Fibroblast of skin of back (primary cell): ENCODE data around the gene TRIM45.
"Not testable (repeated sequence)": the region's sequence is repeated elsewhere in the genome, so short reads cannot be mapped to it uniquely, and the experiment has no call there.

Experiments
- DNase-seq: peaks from one replicate; pipeline ENCODE4 v3.0.0-alpha.2; 2013

Gene TRIM45

DNA sequence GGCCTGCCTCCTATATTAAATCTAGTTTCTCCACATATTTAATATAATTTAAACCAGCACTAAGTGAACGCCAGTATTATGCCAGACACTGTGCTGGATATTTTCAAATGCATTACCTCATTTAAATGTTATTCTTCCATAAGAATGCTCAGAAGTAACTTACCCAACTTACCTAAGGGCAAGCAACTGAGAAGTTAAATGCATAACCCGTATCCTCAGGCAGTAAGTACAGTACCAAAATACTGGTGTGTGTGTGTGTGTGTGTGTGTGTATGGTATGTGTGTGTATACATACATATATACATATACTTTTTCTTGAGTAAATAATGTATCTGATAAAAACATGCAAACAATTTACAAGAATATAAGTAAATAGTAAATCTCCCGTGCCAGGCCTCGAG lies 9.0 kb upstream of the TRIM45 start:
- no peak for DNase-seq

- DNase-seq, result peak; percentile 57
These were observed 7.0 kb upstream of the TRIM45 start for GRCh38 chr1:117128323-117129079.

DNA sequence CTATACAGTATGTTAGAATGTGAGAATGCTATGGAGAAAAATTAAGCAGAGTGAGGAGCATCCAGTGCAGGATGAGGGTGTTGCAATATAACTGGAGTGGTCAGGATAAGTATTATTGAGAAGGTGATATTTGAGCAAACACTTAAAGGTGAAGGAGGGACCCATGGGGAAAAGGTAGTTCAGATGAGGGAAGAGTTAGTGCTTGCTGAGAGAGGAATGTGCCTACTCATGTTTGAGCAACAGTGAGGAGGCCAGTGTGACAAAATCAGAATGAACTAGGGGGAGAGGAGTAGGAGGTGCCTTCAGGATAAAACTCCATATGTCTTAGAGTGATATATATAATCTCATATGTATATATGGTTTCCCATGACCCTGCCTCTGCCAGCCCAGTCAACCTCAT lies 6.2 kb upstream of the TRIM45 start:
- no peak for DNase-seq

DNA sequence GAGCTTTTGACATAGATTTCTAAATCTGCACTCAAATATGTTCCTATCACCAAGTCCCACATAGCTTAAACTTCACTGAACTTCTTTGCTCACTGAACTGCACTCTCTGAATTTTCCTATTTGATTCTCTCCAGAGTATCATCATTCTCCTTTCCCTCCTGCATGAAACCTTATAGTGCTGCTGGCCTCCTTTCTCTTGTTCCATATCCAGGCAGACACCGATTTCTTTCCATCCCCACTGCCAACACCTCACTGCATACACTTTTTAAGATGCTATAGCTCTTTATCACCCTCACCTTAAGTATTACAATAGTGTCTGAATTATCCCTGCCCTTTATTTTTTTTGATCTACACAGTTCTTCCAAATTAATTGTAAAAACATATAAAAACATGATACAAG lies 3.1 kb upstream of the TRIM45 start:
- DNase-seq, result no peak

DNA sequence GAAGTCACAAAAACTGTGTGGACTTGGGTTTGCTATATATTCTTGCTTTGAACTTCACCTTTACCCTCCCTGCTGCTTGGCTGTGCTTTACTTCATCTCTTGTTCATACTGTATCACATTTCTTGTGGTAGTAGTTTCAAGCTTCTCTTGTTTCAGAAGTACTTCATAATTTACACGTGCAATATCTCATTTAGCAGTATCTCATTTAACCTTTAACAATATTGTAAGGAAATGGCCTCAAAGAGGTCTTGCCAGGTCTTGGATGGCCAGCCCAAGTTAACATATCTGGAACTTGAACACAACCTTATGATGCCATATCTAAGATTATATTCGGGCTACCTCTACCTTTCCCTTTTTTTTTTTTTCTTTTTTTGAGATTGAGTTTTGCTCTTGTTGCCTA lies 1.7 kb upstream of the TRIM45 start:
- no peak for DNase-seq

DNA sequence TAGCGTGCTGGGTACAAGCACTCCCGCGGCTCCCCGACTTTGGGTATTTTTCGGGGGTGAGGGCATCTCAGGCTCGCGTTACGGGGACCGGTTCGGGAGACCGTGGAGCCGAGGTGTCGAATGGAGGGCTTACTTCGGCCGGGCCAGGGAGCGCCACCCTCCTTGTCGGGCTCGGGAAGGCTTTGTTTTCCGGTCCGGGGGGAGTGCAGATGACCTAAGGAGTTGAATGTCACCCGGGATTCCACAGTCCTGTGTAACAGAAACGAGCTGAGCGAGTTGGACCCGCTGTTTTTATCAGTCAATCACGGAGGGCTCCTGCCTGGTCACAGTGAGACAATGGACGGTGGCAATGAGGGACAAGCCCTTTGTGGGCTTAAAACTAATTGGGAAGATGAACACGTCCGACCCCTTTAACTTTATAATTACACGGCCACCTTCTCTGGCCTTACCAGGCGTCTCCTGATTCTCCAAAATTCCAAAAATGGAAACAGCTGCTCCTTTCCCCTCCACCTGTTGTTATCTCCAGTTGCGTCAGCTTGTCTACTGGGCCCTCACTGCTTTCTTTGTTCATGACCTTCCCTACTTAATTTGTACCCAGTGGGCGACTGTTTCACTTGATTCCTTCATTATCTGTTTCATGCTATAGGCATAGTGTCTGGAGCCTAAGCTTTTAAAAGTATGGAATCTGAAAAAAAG lies 929 bp upstream of the TRIM45 start:
- peak; percentile 20 for DNase-seq

DNA sequence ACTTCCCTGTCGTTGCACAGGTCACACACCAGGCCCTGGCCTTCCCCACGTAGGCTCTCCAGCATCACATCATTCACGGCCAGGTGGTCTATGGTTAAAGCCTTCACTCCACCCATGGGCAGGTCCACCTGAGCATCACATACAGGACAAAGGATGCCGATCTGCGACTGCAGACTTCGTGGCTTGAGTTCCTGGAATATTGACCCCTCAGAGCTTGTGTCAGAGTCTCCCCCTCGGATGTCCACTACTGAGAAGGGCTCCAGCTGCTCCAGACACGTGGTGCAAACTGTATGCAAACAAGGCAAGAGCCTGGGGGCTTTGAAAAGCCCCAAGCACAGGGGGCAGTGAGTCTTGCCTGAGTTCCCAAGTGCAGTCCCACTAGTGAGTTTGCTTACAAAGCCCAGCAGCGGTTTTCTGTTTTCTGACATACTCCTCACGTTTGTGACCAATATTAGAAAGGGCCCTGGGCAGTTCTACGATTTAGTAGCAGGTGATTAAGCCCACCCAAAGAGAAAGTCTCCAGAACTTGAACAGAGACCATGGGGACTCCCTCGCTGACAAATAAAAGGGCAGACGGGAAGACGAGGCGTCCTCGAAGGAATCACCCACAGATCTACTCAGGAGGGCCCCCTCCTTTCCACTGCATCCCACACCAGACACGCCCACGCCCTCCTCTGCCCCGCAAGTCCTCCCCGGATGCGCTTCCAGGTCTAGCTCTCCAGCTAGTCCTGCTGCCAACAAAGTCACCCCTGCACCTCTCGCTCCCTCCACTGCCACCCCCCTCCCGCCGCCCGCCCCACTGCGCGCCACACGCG lies 568 bp downstream of the TRIM45 start:
- DNase-seq, result no peak

GRCh38 chr1:117119144-117119543 lies 2.4 kb downstream of the TRIM45 start:
- DNase-seq, result not testable (repeated sequence)

DNA sequence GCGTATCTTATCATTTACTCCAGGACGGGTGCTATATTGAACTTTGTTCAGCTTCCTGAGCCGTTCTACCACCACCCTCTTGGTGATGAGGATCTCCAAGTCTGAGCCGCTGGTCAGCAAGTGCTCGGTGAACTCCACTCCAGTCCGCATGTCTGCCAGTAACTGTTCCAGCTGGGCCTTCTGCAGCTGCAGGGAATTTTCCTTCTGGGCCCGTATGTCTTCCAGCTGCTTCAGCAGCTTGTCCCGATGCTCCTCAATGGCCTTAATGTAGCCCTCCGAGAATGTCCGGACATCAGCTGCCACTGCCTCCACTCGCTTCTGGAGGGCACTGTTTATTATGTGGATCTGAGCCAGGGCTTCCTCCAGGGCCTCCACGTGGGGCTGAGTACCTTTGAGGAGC lies 3.4 kb downstream of the TRIM45 start:
- no peak for DNase-seq

- DNase-seq, result no peak
These were observed 3.9 kb downstream of the TRIM45 start for GRCh38 chr1:117117697-117118096.

DNA sequence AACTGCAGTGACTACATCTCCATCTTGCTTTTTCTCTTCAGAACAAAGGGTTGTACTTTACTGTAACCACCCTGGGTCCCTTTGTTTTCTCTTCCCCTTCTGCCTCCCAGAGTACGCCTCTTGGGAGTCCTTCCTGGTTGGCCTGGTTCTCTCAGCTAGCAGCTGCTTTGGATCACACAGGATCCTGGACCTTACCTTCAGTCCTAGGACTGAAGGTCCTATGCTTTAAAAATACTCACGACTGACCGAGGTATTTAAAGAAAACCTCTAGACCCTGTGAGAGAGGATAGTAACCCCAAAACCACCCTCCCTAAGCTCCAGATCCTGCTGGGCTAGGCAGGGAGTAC lies 4.8 kb downstream of the TRIM45 start:
- no peak for DNase-seq

DNA sequence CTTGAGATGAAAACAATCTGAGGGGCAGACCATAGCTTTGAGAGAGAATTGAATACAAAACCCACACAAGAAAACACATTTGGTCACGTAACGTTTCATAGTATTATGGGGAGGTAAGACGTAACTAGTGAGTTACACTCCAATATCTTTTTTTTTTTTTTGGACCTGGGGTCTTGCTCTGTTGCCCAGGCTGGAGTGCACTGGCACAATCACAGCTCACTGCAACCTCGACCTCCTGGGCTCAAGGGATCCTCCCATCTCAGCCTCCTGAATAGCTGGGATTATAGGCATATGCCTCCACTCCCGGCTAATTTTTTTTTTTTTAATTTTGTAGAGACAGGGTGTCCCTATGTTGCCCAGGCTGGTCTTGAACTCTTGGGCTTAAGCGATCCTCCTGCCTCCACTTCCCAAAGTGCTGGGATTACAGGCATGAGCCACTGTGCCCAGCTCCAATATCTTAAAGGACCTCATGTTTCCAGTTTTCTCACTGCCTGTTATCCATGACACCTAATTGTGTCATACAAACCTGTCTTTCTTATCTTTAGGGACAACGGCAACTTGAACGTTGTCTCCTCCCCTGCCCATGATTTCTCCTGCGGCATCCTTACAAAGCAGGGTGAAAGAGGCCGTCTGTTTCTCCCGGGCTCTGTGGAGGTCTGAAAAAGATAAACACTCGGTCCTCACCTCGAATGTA lies 5.3 kb downstream of the TRIM45 start:
- no peak for DNase-seq

DNA sequence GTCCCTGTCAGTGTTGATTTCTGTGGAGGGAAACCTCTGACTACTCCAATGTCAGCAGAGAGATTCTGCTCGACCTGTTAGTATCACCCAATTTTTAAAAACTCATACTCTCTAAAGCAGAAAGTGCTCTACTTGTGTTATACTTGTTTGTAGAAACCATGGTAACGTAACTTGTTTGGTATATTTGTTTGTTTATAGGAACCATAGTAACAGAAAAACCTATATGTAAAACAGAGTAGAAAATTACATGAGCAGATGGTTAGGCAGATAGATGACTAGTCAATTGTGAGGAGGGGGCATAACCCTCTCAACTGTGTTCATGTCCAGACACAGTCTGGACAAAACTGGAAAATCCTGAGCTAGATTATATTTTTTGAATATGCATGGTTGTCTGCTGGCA lies 6.7 kb downstream of the TRIM45 start:
- DNase-seq, result no peak

- no peak for DNase-seq
These were observed 8.3 kb downstream of the TRIM45 start for GRCh38 chr1:117113199-117113598.

DNA sequence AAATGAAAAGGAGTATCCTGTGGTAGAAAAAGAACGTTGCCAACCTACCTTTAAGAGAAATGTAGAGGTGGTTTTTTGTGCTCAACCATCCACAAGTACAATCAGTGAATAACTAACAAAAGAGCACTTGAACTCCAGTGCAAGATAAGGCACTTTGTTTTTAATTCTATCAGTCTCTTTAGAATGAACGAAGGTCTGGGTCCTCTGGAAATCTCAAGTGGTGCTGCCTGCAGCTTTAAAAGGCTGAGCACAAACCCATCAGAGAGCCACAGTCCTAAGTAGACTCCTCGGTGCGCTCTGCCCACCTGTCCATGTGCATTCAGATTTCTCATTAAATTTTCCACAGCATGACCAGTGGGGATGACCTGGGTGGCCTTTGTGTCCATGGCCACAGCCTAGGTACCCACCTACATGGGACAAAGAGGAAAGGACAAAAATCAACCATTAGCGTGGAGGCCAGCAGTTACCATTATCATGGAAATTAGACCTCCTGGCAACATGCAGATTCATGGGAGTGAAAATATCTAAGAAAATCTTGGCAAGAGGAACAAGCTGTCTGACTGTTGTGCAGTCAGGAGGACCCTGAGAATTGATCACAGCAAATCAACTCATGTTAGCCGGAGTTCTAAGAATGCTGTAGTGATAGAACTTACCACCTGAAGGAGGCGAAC lies 9.4 kb downstream of the TRIM45 start:
- no peak for DNase-seq

- DNase-seq, result peak; percentile 21
These were observed 10.8 kb downstream of the TRIM45 start for GRCh38 chr1:117110774-117111173.

GRCh38 chr1:117107364-117107763 lies 14.2 kb downstream of the TRIM45 start:
- no peak for DNase-seq

DNA sequence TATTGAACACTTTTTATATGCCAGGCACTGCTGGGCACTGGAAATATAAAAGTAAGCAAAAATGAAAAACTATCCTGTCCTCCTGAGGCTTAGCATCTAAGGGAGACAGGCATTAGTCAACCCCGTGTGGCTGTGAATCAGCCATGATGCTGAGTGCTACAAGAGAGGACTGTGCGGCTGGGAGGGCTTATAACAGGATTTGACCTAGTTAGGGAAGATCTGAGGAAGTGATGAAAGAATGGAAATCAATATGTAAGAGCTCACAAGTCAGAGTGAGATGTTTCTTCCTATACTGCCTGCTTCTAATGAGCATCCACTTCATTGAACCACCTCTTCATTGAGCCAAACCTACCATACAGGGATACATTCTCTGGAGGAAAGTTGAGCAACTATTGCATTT lies 15.1 kb downstream of the TRIM45 start:
- DNase-seq, result no peak

DNA sequence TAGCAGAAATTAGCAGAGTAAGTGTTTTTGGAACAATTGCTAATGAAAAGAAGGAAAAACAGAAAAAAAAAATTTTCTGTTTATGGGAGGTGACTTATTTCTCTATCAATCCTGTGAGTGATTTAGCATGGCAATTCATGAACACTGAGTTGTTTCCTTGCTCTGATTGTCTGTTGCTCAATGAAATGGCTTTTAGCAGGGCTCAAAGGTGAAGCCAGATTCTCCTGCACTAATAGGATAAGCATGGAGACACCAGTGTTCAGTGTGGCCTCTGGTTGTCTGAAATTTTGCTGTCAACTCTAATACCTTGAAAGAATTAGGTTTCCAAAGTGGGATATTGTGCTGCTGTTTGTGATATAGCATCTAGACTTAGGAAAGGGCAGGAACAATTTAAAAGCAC lies 15.8 kb downstream of the TRIM45 start:
- DNase-seq, result no peak

- DNase-seq, result no peak
These were observed 16.6 kb downstream of the TRIM45 start for GRCh38 chr1:117104986-117105385.

DNA sequence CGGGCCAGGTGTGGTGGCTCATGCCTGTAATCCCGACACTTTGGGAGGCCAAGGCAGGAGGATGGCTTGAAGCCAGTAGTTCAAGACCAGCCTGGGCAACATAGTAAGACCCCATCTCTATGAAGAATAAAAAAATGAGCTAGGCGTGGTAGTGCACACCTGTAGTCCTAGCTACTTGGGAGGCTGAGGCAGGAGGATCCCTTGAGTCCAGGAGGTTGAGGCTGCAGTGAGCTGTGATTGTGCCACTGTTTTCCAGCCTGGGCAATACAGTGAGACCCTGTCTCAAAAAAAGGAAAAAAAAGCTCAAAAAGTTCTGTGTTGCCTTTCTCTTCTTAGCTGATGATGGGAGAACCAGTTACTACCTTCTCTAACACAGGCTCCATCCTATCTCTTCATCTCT lies 19.7 kb downstream of the TRIM45 start:
- DNase-seq, result not testable (repeated sequence)

GRCh38 chr1:117101334-117101733 lies 20.2 kb downstream of the TRIM45 start:
- DNase-seq, result no peak
